Measurements from ENCODE around the gene SERINC3. TPM values are rescaled to one million over a fixed set of nuclear protein-coding genes. Genes with fewer than 3 reads are reported as not detected.

The SERINC3 gene
- total RNA-seq, 2 donors from 2014 or later, result 75.6 to 91.3 TPM

DNA sequence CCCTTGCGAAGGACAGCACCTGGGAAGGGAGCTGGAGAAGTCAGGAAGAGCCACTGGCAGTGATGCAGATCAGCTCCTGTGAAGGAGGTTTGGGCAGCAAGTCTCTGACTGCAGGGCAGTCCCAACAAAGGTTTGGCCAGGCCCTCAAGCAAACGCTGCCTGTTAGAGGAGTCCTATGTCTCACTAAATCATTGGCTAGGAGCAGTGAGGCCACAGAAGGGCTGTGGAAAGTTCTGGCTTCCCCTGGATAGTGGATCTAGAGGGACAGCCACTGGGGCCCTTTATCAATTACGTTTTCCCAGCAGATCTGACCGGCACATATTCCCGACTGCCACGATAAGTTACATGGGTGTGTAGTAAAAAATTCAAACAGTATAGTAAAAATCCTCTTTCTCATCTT lies 43.7 kb downstream of the SERINC3 start:
- WGBS, 2 experiments (ENCODE audit: insufficient coverage in 1 of 2, insufficient read length in 1 of 2), result 90 to 97% methylated on average over 2 to 6 of the region's 6 CpGs
- no peak overlapping the region for H3K27ac Mint-ChIP-seq
- Histone ChIP-seq H3K4me1 (ENCODE audit: control insufficient read depth, insufficient read depth, low read length) (peaks cover 5% of the 10 kb centered on the region), H3K9ac (ENCODE audit: extremely low read depth, low read length, poor library complexity, severe bottlenecking) (no peak overlapping the region), H3K4me3 (ENCODE audit: low read length) (no peak overlapping the region), H3K27me3 (ENCODE audit: control insufficient read depth, insufficient read depth, low read length, poor library complexity, severe bottlenecking) (no peaks in the 10 kb centered on the region), H3K9me3 (ENCODE audit: control insufficient read depth, low read length) (no peaks in the 10 kb centered on the region), H3K36me3 (ENCODE audit: control insufficient read depth, insufficient read depth, low read length) (peaks cover 29% of the 10 kb centered on the region), H3K27ac (ENCODE audit: low read depth, low read length) (peak overlapping the region; percentile 47)
- TF ChIP-seq, protein P1, sequence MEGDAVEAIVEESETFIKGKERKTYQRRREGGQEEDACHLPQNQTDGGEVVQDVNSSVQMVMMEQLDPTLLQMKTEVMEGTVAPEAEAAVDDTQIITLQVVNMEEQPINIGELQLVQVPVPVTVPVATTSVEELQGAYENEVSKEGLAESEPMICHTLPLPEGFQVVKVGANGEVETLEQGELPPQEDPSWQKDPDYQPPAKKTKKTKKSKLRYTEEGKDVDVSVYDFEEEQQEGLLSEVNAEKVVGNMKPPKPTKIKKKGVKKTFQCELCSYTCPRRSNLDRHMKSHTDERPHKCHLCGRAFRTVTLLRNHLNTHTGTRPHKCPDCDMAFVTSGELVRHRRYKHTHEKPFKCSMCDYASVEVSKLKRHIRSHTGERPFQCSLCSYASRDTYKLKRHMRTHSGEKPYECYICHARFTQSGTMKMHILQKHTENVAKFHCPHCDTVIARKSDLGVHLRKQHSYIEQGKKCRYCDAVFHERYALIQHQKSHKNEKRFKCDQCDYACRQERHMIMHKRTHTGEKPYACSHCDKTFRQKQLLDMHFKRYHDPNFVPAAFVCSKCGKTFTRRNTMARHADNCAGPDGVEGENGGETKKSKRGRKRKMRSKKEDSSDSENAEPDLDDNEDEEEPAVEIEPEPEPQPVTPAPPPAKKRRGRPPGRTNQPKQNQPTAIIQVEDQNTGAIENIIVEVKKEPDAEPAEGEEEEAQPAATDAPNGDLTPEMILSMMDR (conservative IDR thresholded peaks at IDR 0.05), result no peak
- H3K9me3 Mint-ChIP-seq, result no peaks in the 10 kb centered on the region
- H3K27me3 Mint-ChIP-seq (ENCODE audit: insufficient read depth), result peaks cover 2% of the 10 kb centered on the region
- H3K36me3 Mint-ChIP-seq (ENCODE audit: low read depth), result peaks cover 25% of the 10 kb centered on the region
- peaks cover 13% of the 10 kb centered on the region for H3K4me1 Mint-ChIP-seq
- no peak for DNase-seq
- no peak overlapping the region for H3K4me3 Mint-ChIP-seq

DNA sequence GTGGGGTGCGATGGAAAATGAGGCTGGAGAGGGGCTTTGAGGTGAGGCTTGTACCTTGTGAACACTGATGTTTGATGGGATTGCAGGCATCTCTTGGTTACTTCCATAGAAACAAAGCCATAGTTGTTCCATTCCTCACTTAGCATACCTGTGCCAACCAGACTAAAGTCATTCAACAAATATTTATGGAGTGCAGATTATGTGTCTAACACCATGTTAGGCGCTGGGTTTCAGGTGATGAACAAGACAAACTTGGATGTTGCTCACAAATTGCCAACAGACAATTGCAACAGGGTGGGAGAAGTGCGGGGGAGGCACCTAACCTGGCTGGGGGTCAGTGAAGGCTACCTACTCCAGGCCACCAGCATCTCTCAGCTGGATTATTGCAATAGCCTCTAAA lies 44.7 kb downstream of the SERINC3 start:
- H3K9ac ChIP-seq (ENCODE audit: extremely low read depth, low read length, poor library complexity, severe bottlenecking), result no peak overlapping the region
- no peaks in the 10 kb centered on the region for H3K9me3 Mint-ChIP-seq
- peaks cover 13% of the 10 kb centered on the region for H3K4me1 Mint-ChIP-seq
- H3K27me3 Mint-ChIP-seq (ENCODE audit: insufficient read depth), result peaks cover 2% of the 10 kb centered on the region
- H3K36me3 ChIP-seq (ENCODE audit: control insufficient read depth, insufficient read depth, low read length), result peaks cover 23% of the 10 kb centered on the region
- DNase-seq, result no peak
- H3K4me3 Mint-ChIP-seq, result peak overlapping the region; percentile 91
- peaks cover 5% of the 10 kb centered on the region for H3K4me1 ChIP-seq (ENCODE audit: control insufficient read depth, insufficient read depth, low read length)
- no peaks in the 10 kb centered on the region for H3K27me3 ChIP-seq (ENCODE audit: control insufficient read depth, insufficient read depth, low read length, poor library complexity, severe bottlenecking)
- TF ChIP-seq, protein P1 (conservative IDR thresholded peaks at IDR 0.05), result no peak
- H3K36me3 Mint-ChIP-seq (ENCODE audit: low read depth), result peaks cover 20% of the 10 kb centered on the region
- WGBS, 2 experiments (ENCODE audit: insufficient coverage in 1 of 2, insufficient read length in 1 of 2), result 98 to 100% methylated on average over 1 to 3 of the region's 3 CpGs
- peak overlapping the region; percentile 86 for H3K4me3 ChIP-seq (ENCODE audit: low read length)
- H3K27ac Mint-ChIP-seq, result no peak overlapping the region
- no peak overlapping the region for H3K27ac ChIP-seq (ENCODE audit: low read depth, low read length)
- H3K9me3 ChIP-seq (ENCODE audit: control insufficient read depth, low read length), result no peaks in the 10 kb centered on the region

DNA sequence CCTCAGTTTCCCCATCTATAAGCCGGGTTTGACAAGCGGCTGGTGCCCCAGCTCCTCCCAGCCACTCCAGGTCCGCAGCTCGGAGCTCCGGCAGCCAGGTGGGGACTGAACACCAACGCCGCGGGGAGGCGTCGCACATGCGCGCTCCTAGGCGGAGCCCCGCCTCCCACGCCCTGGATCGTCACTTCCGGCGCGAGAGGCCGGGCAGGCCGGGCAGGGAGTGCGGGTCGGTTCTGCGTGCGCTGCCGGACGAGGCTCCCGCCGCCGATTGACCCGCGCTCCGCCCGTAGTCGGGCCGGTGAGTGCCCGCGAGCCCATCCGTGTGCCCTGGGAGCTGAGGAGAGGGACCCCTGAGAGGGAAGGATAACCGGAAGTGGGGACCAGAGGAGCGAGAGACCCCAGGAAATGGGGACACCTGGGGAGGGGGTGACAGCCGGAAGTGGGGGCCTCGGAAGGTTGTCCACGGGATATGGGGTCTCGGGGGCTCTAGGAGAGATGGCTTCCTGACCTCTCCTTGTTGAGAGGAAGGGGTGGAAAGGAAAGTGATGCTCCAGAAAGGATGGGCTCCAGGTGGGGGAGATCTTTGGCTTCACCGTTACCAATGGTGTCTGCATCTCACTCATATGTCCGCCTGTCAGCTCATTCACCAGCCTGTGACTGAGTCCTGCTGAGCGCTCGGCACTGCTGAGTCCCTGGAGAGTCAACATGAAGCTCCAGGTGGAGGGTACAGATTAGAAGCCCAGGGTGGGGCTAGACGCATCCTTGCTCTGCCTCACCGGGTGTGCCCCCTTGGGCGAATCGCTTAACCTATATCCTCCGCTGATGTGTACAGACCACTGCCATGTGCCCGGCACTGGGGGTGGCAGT lies 45.9 kb downstream of the SERINC3 start, which contains the start of gene TTPAL:
Gene TTPAL (plus strand): TSS at position 181 of the 867 bp plus-strand sequence. CDS start 4,126 bp downstream, outside the sequence.
- WGBS, 2 experiments (ENCODE audit: insufficient coverage in 1 of 2, insufficient read length in 1 of 2), result 3 to 4% methylated on average over 47 to 55 of the region's 55 CpGs
- H3K9ac ChIP-seq (ENCODE audit: extremely low read depth, low read length, poor library complexity, severe bottlenecking), result peak within 1 kb of the TSS; percentile 68
- DNase-seq, result peak; percentile 96
- TF ChIP-seq, protein P1 (conservative IDR thresholded peaks at IDR 0.05), result peak; percentile 32
- peaks cover 13% of the 10 kb centered on the region for H3K4me1 Mint-ChIP-seq
- peak within 1 kb of the TSS; percentile 86 for H3K4me3 ChIP-seq (ENCODE audit: low read length)
- H3K36me3 Mint-ChIP-seq (ENCODE audit: low read depth), result peaks cover 9% of the 10 kb centered on the region
- H3K27ac Mint-ChIP-seq, result peak within 1 kb of the TSS; percentile 93
- peaks cover 2% of the 10 kb centered on the region for H3K27me3 Mint-ChIP-seq (ENCODE audit: insufficient read depth)
- peaks cover 10% of the 10 kb centered on the region for H3K4me1 ChIP-seq (ENCODE audit: control insufficient read depth, insufficient read depth, low read length)
- peak within 1 kb of the TSS; percentile 47 for H3K27ac ChIP-seq (ENCODE audit: low read depth, low read length)
- H3K9me3 ChIP-seq (ENCODE audit: control insufficient read depth, low read length), result no peaks in the 10 kb centered on the region
- H3K4me3 Mint-ChIP-seq, result peak within 1 kb of the TSS; percentile 91
- peaks cover 11% of the 10 kb centered on the region for H3K36me3 ChIP-seq (ENCODE audit: control insufficient read depth, insufficient read depth, low read length)
- H3K9me3 Mint-ChIP-seq, result no peaks in the 10 kb centered on the region
- no peaks in the 10 kb centered on the region for H3K27me3 ChIP-seq (ENCODE audit: control insufficient read depth, insufficient read depth, low read length, poor library complexity, severe bottlenecking)
